Measurements from ENCODE around the gene MORN1. TPM values are rescaled to one million over a fixed set of nuclear protein-coding genes. Genes with fewer than 3 reads are reported as not detected.

Gene MORN1
- total and polyA plus RNA-seq, 2 experiments from 2014 or later, result 4.8 to 11.1 TPM

DNA sequence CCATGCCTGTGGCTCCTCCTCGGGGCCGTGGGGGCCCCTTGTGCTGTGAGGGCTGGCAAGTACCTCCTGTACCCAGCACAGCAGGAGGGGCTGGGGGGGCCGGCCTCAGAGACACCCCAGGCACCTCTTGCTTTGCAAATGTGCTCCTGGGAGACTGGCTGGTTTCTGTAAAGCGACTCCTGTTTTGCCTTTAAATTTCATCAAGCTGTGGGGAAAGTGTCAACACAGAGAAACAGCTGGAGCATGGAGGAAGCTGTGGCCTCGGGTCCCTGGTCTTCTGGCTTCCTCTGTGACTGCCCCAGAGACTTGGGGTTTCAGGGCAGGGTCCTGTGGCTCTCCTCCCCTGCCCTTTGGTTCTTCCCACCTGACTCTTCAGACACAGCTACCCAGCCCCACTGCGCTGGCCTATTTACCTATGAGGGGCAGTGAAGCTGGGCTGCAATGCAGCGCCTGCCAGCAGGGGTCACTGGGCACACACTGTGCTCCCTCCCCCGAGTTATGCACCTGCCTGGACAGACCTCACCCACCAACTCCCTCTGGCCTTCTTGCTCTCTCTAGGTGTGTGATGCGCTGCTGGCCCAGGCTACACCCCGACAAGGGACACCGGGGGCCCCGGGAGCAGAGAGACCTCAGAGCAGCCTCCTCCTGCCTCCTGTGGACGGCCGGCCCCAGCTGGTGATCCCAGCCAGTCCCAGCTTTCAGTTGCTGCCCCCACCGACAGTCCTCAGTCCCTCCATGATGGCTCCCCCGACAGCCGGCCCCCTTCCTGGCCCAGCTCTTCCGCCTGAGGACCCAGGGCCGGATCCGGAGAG is 38.6 kb upstream of the MORN1 start:
- Histone ChIP-seq H3K36me3 (ENCODE audit: insufficient read depth) (no peaks in the 10 kb centered on the region), H3K4me3 (no peak overlapping the region), H3K4me1 (ENCODE audit: insufficient read depth) (no peaks in the 10 kb centered on the region), H3F3A (replicated peaks; ENCODE audit: low read depth) (no peaks in the 10 kb centered on the region), H2AFZ (no peak overlapping the region), H3K27ac (ENCODE audit: low read depth) (no peak overlapping the region), H3K79me2 (replicated peaks; ENCODE audit: insufficient read depth) (no peaks in the 10 kb centered on the region), H3K4me2 (no peak overlapping the region), H4K20me1 (replicated peaks; ENCODE audit: insufficient read depth) (no peaks in the 10 kb centered on the region), H3K9me2 (ENCODE audit: insufficient read depth) (no peaks in the 10 kb centered on the region), H3K27me3 (ENCODE audit: insufficient read depth) (no peaks in the 10 kb centered on the region)
- H3K36me3 Mint-ChIP-seq (ENCODE audit: low read depth), result no peaks in the 10 kb centered on the region
- H3K4me1 Mint-ChIP-seq, result no peaks in the 10 kb centered on the region
- no peak overlapping the region for H3K27ac Mint-ChIP-seq
- DNase-seq (ENCODE audit: low spot score), result peak; percentile 59
- ATAC-seq, result peak; percentile 28
- no peak for TF ChIP-seq ETS1 (IDR thresholded peaks at IDR 0.05)
- TF ChIP-seq, protein P1, sequence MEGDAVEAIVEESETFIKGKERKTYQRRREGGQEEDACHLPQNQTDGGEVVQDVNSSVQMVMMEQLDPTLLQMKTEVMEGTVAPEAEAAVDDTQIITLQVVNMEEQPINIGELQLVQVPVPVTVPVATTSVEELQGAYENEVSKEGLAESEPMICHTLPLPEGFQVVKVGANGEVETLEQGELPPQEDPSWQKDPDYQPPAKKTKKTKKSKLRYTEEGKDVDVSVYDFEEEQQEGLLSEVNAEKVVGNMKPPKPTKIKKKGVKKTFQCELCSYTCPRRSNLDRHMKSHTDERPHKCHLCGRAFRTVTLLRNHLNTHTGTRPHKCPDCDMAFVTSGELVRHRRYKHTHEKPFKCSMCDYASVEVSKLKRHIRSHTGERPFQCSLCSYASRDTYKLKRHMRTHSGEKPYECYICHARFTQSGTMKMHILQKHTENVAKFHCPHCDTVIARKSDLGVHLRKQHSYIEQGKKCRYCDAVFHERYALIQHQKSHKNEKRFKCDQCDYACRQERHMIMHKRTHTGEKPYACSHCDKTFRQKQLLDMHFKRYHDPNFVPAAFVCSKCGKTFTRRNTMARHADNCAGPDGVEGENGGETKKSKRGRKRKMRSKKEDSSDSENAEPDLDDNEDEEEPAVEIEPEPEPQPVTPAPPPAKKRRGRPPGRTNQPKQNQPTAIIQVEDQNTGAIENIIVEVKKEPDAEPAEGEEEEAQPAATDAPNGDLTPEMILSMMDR (conservative IDR thresholded peaks at IDR 0.05; ENCODE audit: low read depth in 2 of 2), result peak; percentile 49 to 63
- TF ChIP-seq EZH2 (IDR thresholded peaks at IDR 0.05; ENCODE audit: low read depth, unreplicated experiment), result no peak
- peaks cover 7% of the 10 kb centered on the region for H3K27me3 Mint-ChIP-seq (ENCODE audit: insufficient read depth, low read depth, poor library complexity)
- peaks cover 12% of the 10 kb centered on the region; the same call in 2 of the 3 replicates for H3K9me3 Mint-ChIP-seq
- H3K4me3 Mint-ChIP-seq, result no peak overlapping the region

GRCh38 chr1:2428490-2428889 is 37.1 kb upstream of the MORN1 start:
- H3K36me3 ChIP-seq (ENCODE audit: insufficient read depth), result no peaks in the 10 kb centered on the region
- Mint-ChIP-seq H3K4me3 (no peak overlapping the region), H3K36me3 (ENCODE audit: low read depth) (no peaks in the 10 kb centered on the region), H3K9me3 (peaks cover 12% of the 10 kb centered on the region; the same call in 2 of the 3 replicates), H3K4me1 (no peaks in the 10 kb centered on the region), H3K27me3 (ENCODE audit: insufficient read depth, low read depth, poor library complexity) (peaks cover 6% of the 10 kb centered on the region), H3K27ac (no peak overlapping the region)
- DNase-seq (ENCODE audit: low spot score) (no peak), ATAC-seq (no peak)
- H3K4me2 ChIP-seq, result no peak overlapping the region
- H3K27ac ChIP-seq (ENCODE audit: low read depth), result no peak overlapping the region
- no peaks in the 10 kb centered on the region for H3K79me2 ChIP-seq (replicated peaks; ENCODE audit: insufficient read depth)
- H2AFZ ChIP-seq, result no peak overlapping the region
- no peaks in the 10 kb centered on the region for H3F3A ChIP-seq (replicated peaks; ENCODE audit: low read depth)
- no peaks in the 10 kb centered on the region for H4K20me1 ChIP-seq (replicated peaks; ENCODE audit: insufficient read depth)
- no peaks in the 10 kb centered on the region for H3K9me2 ChIP-seq (ENCODE audit: insufficient read depth)
- no peaks in the 10 kb centered on the region for H3K4me1 ChIP-seq (ENCODE audit: insufficient read depth)
- no peak overlapping the region for H3K4me3 ChIP-seq
- no peaks in the 10 kb centered on the region for H3K27me3 ChIP-seq (ENCODE audit: insufficient read depth)
- TF ChIP-seq EZH2phosphoT487 (IDR thresholded peaks at IDR 0.05; ENCODE audit: unreplicated experiment) (no peak), ZNF462 (CRISPR knock-in tag; IDR thresholded peaks at IDR 0.05) (no peak), POLR2AphosphoS5 (IDR thresholded peaks at IDR 0.05; ENCODE audit: low read depth) (no peak), NANOG (IDR thresholded peaks at IDR 0.05; ENCODE audit: borderline replicate concordance) (no peak)
- TF ChIP-seq, protein P2, sequence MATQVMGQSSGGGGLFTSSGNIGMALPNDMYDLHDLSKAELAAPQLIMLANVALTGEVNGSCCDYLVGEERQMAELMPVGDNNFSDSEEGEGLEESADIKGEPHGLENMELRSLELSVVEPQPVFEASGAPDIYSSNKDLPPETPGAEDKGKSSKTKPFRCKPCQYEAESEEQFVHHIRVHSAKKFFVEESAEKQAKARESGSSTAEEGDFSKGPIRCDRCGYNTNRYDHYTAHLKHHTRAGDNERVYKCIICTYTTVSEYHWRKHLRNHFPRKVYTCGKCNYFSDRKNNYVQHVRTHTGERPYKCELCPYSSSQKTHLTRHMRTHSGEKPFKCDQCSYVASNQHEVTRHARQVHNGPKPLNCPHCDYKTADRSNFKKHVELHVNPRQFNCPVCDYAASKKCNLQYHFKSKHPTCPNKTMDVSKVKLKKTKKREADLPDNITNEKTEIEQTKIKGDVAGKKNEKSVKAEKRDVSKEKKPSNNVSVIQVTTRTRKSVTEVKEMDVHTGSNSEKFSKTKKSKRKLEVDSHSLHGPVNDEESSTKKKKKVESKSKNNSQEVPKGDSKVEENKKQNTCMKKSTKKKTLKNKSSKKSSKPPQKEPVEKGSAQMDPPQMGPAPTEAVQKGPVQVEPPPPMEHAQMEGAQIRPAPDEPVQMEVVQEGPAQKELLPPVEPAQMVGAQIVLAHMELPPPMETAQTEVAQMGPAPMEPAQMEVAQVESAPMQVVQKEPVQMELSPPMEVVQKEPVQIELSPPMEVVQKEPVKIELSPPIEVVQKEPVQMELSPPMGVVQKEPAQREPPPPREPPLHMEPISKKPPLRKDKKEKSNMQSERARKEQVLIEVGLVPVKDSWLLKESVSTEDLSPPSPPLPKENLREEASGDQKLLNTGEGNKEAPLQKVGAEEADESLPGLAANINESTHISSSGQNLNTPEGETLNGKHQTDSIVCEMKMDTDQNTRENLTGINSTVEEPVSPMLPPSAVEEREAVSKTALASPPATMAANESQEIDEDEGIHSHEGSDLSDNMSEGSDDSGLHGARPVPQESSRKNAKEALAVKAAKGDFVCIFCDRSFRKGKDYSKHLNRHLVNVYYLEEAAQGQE (IDR thresholded peaks at IDR 0.05; ENCODE audit: unreplicated experiment), result no peak

All from GM23338 (cell line).